ENCODE measurements around the gene DDT.
"Not testable (repeated sequence)": the region's sequence is repeated elsewhere in the genome, so short reads cannot be mapped to it uniquely, and the experiment has no call there.

The DDT gene

GRCh38 chr22:24005201-24005600 lies 31.0 kb upstream of the DDT start, which contains the start of gene GSTT4:
TSS of gene GSTT4 (minus strand) at chr22:24005453. CDS start at chr22:24005356, 97 bp downstream.
- H3K36me3 ChIP-seq (ENCODE audit: insufficient read depth, low read length) = no peaks in the 10 kb centered on the region
- H3K4me3 ChIP-seq (ENCODE audit: low read length) = no peak within 1 kb of the TSS
- peaks cover 3% of the 10 kb centered on the region for H3K27me3 ChIP-seq (ENCODE audit: insufficient read depth, low read length)
- peaks cover 4% of the 10 kb centered on the region for H3K9me3 ChIP-seq (ENCODE audit: low read length)
- no peaks in the 10 kb centered on the region for H3K4me1 ChIP-seq (ENCODE audit: insufficient read depth, low read length)
- no peak within 1 kb of the TSS for H2AFZ ChIP-seq (ENCODE audit: low read depth, low read length)

GRCh38 chr22:24003887-24004286 lies 29.6 kb upstream of the DDT start:
- no peak overlapping the region for H2AFZ ChIP-seq (ENCODE audit: low read depth, low read length)
- no peaks in the 10 kb centered on the region for H3K4me1 ChIP-seq (ENCODE audit: insufficient read depth, low read length)
- peaks cover 3% of the 10 kb centered on the region for H3K27me3 ChIP-seq (ENCODE audit: insufficient read depth, low read length)
- H3K36me3 ChIP-seq (ENCODE audit: insufficient read depth, low read length) = no peaks in the 10 kb centered on the region
- H3K4me3 ChIP-seq (ENCODE audit: low read length) = no peak overlapping the region
- peaks cover 4% of the 10 kb centered on the region for H3K9me3 ChIP-seq (ENCODE audit: low read length)

GRCh38 chr22:24002851-24003250 lies 28.6 kb upstream of the DDT start:
- H3K4me1 ChIP-seq (ENCODE audit: insufficient read depth, low read length) = no peaks in the 10 kb centered on the region
- no peaks in the 10 kb centered on the region for H3K36me3 ChIP-seq (ENCODE audit: insufficient read depth, low read length)
- H2AFZ ChIP-seq (ENCODE audit: low read depth, low read length) = no peak overlapping the region
- H3K4me3 ChIP-seq (ENCODE audit: low read length) = no peak overlapping the region
- peaks cover 1% of the 10 kb centered on the region for H3K27me3 ChIP-seq (ENCODE audit: insufficient read depth, low read length)
- H3K9me3 ChIP-seq (ENCODE audit: low read length) = peaks cover 4% of the 10 kb centered on the region

- H3K36me3 ChIP-seq (ENCODE audit: insufficient read depth, low read length) = no peaks in the 10 kb centered on the region
- no peaks in the 10 kb centered on the region for H3K4me1 ChIP-seq (ENCODE audit: insufficient read depth, low read length)
- peaks cover 4% of the 10 kb centered on the region for H3K9me3 ChIP-seq (ENCODE audit: low read length)
- no peak overlapping the region for H3K4me3 ChIP-seq (ENCODE audit: low read length)
- H3K27me3 ChIP-seq (ENCODE audit: insufficient read depth, low read length) = no peaks in the 10 kb centered on the region
- no peak overlapping the region for H2AFZ ChIP-seq (ENCODE audit: low read depth, low read length)
These were observed 28.0 kb upstream of the DDT start for GRCh38 chr22:24002272-24002671.

- H3K4me3 ChIP-seq (ENCODE audit: low read length) = no peak overlapping the region
- H3K4me1 ChIP-seq (ENCODE audit: insufficient read depth, low read length) = no peaks in the 10 kb centered on the region
- H3K9me3 ChIP-seq (ENCODE audit: low read length) = no peaks in the 10 kb centered on the region
- H3K27me3 ChIP-seq (ENCODE audit: insufficient read depth, low read length) = no peaks in the 10 kb centered on the region
- H3K36me3 ChIP-seq (ENCODE audit: insufficient read depth, low read length) = no peaks in the 10 kb centered on the region
- H2AFZ ChIP-seq (ENCODE audit: low read depth, low read length) = no peak overlapping the region
These were observed 27.1 kb upstream of the DDT start for GRCh38 chr22:24001314-24001713.

- not testable (repeated sequence) for H3K4me3 ChIP-seq (ENCODE audit: low read length); H3K4me1 ChIP-seq (ENCODE audit: insufficient read depth, low read length); H3K9me3 ChIP-seq (ENCODE audit: low read length); H3K36me3 ChIP-seq (ENCODE audit: insufficient read depth, low read length); H2AFZ ChIP-seq (ENCODE audit: low read depth, low read length); H3K27me3 ChIP-seq (ENCODE audit: insufficient read depth, low read length)
These were observed 25.5 kb upstream of the DDT start for GRCh38 chr22:23999779-24000178.

GRCh38 chr22:23997092-23997491 lies 22.9 kb upstream of the DDT start:
- H3K4me1 ChIP-seq (ENCODE audit: insufficient read depth, low read length) = no peaks in the 10 kb centered on the region
- no peak overlapping the region for H2AFZ ChIP-seq (ENCODE audit: low read depth, low read length)
- H3K27me3 ChIP-seq (ENCODE audit: insufficient read depth, low read length) = no peaks in the 10 kb centered on the region
- H3K36me3 ChIP-seq (ENCODE audit: insufficient read depth, low read length) = no peaks in the 10 kb centered on the region
- H3K4me3 ChIP-seq (ENCODE audit: low read length) = no peak overlapping the region
- H3K9me3 ChIP-seq (ENCODE audit: low read length) = no peaks in the 10 kb centered on the region

- not testable (repeated sequence) for H2AFZ ChIP-seq (ENCODE audit: low read depth, low read length); H3K9me3 ChIP-seq (ENCODE audit: low read length); H3K27me3 ChIP-seq (ENCODE audit: insufficient read depth, low read length); H3K4me1 ChIP-seq (ENCODE audit: insufficient read depth, low read length); H3K4me3 ChIP-seq (ENCODE audit: low read length); H3K36me3 ChIP-seq (ENCODE audit: insufficient read depth, low read length)
These were observed 19.4 kb upstream of the DDT start for GRCh38 chr22:23993581-23994177.

GRCh38 chr22:23993080-23993479 lies 18.8 kb upstream of the DDT start:
- not testable (repeated sequence) for H3K4me1 ChIP-seq (ENCODE audit: insufficient read depth, low read length); H3K4me3 ChIP-seq (ENCODE audit: low read length); H3K36me3 ChIP-seq (ENCODE audit: insufficient read depth, low read length); H2AFZ ChIP-seq (ENCODE audit: low read depth, low read length); H3K27me3 ChIP-seq (ENCODE audit: insufficient read depth, low read length); H3K9me3 ChIP-seq (ENCODE audit: low read length)

GRCh38 chr22:23989583-23990244 lies 15.5 kb upstream of the DDT start:
- H3K27me3 ChIP-seq (ENCODE audit: insufficient read depth, low read length); H2AFZ ChIP-seq (ENCODE audit: low read depth, low read length); H3K36me3 ChIP-seq (ENCODE audit: insufficient read depth, low read length); H3K4me3 ChIP-seq (ENCODE audit: low read length); H3K9me3 ChIP-seq (ENCODE audit: low read length); H3K4me1 ChIP-seq (ENCODE audit: insufficient read depth, low read length): not testable (repeated sequence)

GRCh38 chr22:23986538-23987178 lies 12.4 kb upstream of the DDT start:
- not testable (repeated sequence) for H3K36me3 ChIP-seq (ENCODE audit: insufficient read depth, low read length); H3K9me3 ChIP-seq (ENCODE audit: low read length); H2AFZ ChIP-seq (ENCODE audit: low read depth, low read length); H3K4me1 ChIP-seq (ENCODE audit: insufficient read depth, low read length); H3K4me3 ChIP-seq (ENCODE audit: low read length); H3K27me3 ChIP-seq (ENCODE audit: insufficient read depth, low read length)

GRCh38 chr22:23986089-23986488 lies 11.8 kb upstream of the DDT start:
- not testable (repeated sequence) for H3K27me3 ChIP-seq (ENCODE audit: insufficient read depth, low read length); H3K4me3 ChIP-seq (ENCODE audit: low read length); H3K9me3 ChIP-seq (ENCODE audit: low read length); H2AFZ ChIP-seq (ENCODE audit: low read depth, low read length); H3K36me3 ChIP-seq (ENCODE audit: insufficient read depth, low read length); H3K4me1 ChIP-seq (ENCODE audit: insufficient read depth, low read length)

GRCh38 chr22:23984430-23984829 lies 10.2 kb upstream of the DDT start:
- Histone ChIP-seq H3K4me3 (ENCODE audit: low read length) (no peak overlapping the region), H3K36me3 (ENCODE audit: insufficient read depth, low read length) (no peaks in the 10 kb centered on the region), H3K4me1 (ENCODE audit: insufficient read depth, low read length) (no peaks in the 10 kb centered on the region), H3K9me3 (ENCODE audit: low read length) (no peaks in the 10 kb centered on the region), H3K27me3 (ENCODE audit: insufficient read depth, low read length) (no peaks in the 10 kb centered on the region), H2AFZ (ENCODE audit: low read depth, low read length) (no peak overlapping the region)

- H3K4me3 ChIP-seq (ENCODE audit: low read length); H3K36me3 ChIP-seq (ENCODE audit: insufficient read depth, low read length); H2AFZ ChIP-seq (ENCODE audit: low read depth, low read length); H3K9me3 ChIP-seq (ENCODE audit: low read length); H3K27me3 ChIP-seq (ENCODE audit: insufficient read depth, low read length); H3K4me1 ChIP-seq (ENCODE audit: insufficient read depth, low read length): not testable (repeated sequence)
These were observed 6.3 kb upstream of the DDT start for GRCh38 chr22:23980567-23980966.
